Subcutaneous abdominal adipose tissue (tissue), 5 donors: ENCODE measurements around the gene ULBP1.
"Not testable (repeated sequence)": the region's sequence is repeated elsewhere in the genome, so short reads cannot be mapped to it uniquely, and the experiment has no call there.

Experiments
- H3K27ac ChIP-seq: one replicate; pipeline ENCODE4 v1.7.0; 2013; ENCODE audit warnings: low read depth, mild to moderate bottlenecking, inconsistent platforms, low read length, moderate library complexity
- H3K27me3 ChIP-seq, 5 donors: one replicate each; pipeline ENCODE4 v1.7.0; 2013; ENCODE audit warnings: low read length in 5 of 5, inconsistent platforms in 1 of 5; ENCODE audit not compliant: control insufficient read depth in 5 of 5, insufficient read depth in 4 of 5
- H3K36me3 ChIP-seq, 5 donors: one replicate each; pipeline ENCODE4 v1.7.0; 2013; ENCODE audit warnings: low read length in 5 of 5; ENCODE audit not compliant: control insufficient read depth in 5 of 5, insufficient read depth in 5 of 5
- H3K4me1 ChIP-seq, 5 donors: one replicate each; pipeline ENCODE4 v1.7.0; 2013; ENCODE audit warnings: low read length in 5 of 5, mild to moderate bottlenecking in 3 of 5, moderate library complexity in 1 of 5; ENCODE audit not compliant: control insufficient read depth in 5 of 5, insufficient read depth in 5 of 5
- H3K4me3 ChIP-seq, 5 donors: one replicate each; pipeline ENCODE4 v1.7.0; 2013; ENCODE audit warnings: low read length in 5 of 5, low read depth in 1 of 5
- H3K9ac ChIP-seq, 5 donors: one replicate each; pipeline ENCODE4 v1.7.0; 2013; ENCODE audit warnings: low read length in 5 of 5, mild to moderate bottlenecking in 4 of 5, moderate library complexity in 3 of 5
- H3K9me3 ChIP-seq, 5 donors: one replicate each; pipeline ENCODE4 v1.7.0; 2013; ENCODE audit warnings: low read length in 5 of 5; ENCODE audit not compliant: control insufficient read depth in 5 of 5
- donor health status: healthy.
- donor health status: healthy.
- donor health status: healthy.
- donor health status: healthy.
- donor health status: healthy.

The ULBP1 gene

DNA sequence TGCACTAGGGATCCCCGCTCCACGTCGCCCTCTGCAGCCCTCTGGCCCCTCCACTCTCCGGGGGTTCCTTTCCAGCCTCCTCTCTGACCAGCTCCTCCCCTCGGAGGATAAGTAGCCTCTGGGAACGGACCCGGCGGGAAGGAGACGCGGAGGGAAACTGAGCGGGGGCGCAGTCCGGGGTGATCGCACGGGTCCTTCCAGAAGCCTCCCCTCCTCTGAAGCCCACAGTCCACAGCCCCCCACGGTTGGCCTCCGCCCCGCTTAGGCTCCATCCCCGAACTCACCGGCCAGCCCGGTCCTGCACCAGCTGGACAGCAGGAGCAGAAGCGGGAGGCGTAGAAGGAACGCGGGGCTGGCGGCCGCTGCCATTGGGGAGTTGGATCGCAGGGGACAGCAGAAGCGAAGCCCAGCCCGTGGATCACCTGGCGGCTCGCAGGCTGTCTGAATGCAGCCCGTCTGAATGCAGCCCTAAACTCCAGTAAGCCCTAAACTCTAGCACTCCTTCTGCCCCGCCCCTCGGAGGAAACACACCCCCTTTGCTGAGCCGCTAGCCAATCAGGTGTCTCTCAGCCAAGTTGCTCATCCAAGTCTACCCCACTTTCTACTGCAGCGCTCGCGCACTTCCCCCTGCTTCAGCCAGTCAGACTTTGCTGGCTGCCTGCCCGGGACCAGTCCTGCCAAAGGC, 41.0 kb upstream of the ULBP1 start, which contains the start of gene RAET1G:
TSS of gene RAET1G (minus strand) at position 480 of the 685 bp plus-strand sequence. CDS start at position 369, 111 bp downstream.
- Histone ChIP-seq H3K27me3 (peaks cover 0 to 5% (median 0%) of the 10 kb centered on the region in 5 donors), H3K4me1 (peaks cover 4 to 35% (median 29%) of the 10 kb centered on the region in 5 donors), H3K9me3 (no peaks in the 10 kb centered on the region), H3K27ac (no peak within 1 kb of the TSS), H3K4me3 (peak within 1 kb of the TSS; percentile 45 to 79 (median 69)), H3K9ac (peak within 1 kb of the TSS in 3 of 5 donors; percentile 6 to 68 (median 14)), H3K36me3 (no peaks in the 10 kb centered on the region)

DNA sequence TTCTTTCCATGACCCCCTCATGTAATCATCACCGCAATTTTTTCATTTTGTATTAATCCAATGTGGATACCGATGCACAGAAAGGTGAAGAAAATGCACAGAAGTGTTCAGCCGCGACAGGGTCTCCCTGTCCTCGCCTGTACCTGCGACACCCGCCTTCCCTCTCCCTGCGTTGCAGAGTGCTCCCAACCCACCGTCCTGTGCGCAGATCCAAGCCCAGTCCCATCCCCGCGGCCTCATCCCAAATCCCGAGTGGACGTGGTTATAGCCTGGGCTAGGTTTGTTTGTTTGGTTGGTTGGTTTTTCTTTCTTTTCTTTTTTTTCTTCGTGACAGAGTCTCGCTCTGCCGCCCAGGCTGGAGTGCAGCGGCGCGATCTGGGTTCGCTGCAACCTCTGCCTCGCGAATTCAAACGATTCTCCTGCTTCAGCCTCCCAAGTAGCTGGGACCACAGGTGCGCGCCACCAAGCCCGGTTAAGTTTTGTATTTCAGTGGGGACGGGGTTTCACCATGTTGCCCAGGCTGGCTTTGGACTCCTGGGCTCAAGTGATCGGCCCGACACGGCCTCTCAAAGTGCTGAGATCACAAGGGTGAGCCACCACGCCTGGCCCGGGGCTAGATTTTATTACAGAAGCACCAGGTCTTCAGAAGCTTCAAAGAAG, 40.3 kb upstream of the ULBP1 start:
- Histone ChIP-seq H3K4me1 (peaks cover 4 to 35% (median 29%) of the 10 kb centered on the region in 5 donors), H3K27me3 (peaks cover 0 to 5% (median 0%) of the 10 kb centered on the region in 5 donors), H3K9ac (peak overlapping the region in 2 of 5 donors; percentile 6 to 68), H3K9me3 (no peaks in the 10 kb centered on the region), H3K36me3 (no peaks in the 10 kb centered on the region), H3K27ac (no peak overlapping the region), H3K4me3 (peak overlapping the region; percentile 45 to 79 (median 69))

DNA sequence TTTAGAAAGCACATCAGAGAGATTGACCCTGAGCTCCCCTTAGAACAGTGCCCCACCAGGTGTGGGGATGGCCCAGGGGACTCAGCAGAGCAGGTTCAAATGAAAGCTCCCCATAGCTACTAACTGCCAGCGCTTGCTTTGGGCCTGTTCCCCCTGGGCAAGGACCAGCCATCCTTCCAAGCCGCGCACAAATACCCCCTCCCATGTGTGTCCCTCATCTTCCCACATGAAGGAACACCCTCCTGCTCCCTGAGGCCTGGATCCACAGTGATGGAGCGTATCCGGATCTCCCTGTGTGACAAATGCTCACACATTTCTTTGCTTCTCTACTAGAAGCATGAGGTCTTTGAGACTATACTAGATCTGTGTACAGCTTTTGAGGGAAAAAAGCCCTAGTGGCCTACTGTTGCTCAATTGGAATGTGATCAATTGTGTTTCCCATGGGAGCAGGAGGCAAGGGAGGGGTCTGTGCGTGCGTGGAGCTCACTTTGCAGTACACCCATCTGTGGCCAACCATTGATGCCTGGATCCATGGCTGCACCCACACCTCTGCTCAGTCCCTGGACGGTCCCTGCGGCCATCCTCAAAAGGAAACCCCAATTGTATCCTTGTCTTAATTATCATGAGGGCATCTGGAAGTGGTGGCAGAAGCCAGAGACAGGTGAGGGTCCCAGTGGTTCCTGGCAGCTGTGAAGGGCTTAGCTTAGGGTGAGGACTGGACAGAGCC, 39.4 kb upstream of the ULBP1 start:
- Histone ChIP-seq H3K4me1 (peaks cover 4 to 35% (median 29%) of the 10 kb centered on the region in 5 donors), H3K9me3 (no peaks in the 10 kb centered on the region), H3K27me3 (peaks cover 1 to 11% (median 3%) of the 10 kb centered on the region in 5 donors), H3K9ac (no peak overlapping the region), H3K4me3 (no peak overlapping the region), H3K36me3 (no peaks in the 10 kb centered on the region), H3K27ac (no peak overlapping the region)

DNA sequence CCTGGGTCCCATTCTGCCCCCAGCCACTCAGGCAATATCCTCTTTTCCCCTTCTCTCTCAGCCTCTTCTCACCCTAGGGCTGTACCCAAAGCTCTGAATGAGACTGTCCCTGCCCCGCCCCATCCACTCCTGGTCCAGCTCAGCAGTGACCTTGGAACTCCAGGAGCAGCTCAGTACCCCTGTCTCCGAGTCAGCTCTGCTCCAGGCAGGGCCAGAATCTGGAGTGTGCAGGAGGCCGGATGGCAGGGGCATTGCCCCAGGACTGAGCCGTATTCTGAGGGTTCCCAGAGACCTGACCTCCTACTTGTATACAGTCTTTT, 38.9 kb upstream of the ULBP1 start:
- H3K27me3 ChIP-seq: peaks cover 3 to 16% (median 7%) of the 10 kb centered on the region in 5 donors
- no peak overlapping the region for H3K27ac ChIP-seq
- H3K9ac ChIP-seq: no peak overlapping the region
- peak overlapping the region in 3 of 5 donors; percentile 64 to 71 (median 70) for H3K4me3 ChIP-seq
- H3K36me3 ChIP-seq: no peaks in the 10 kb centered on the region
- peaks cover 4 to 35% (median 29%) of the 10 kb centered on the region in 5 donors for H3K4me1 ChIP-seq
- H3K9me3 ChIP-seq: no peaks in the 10 kb centered on the region

DNA sequence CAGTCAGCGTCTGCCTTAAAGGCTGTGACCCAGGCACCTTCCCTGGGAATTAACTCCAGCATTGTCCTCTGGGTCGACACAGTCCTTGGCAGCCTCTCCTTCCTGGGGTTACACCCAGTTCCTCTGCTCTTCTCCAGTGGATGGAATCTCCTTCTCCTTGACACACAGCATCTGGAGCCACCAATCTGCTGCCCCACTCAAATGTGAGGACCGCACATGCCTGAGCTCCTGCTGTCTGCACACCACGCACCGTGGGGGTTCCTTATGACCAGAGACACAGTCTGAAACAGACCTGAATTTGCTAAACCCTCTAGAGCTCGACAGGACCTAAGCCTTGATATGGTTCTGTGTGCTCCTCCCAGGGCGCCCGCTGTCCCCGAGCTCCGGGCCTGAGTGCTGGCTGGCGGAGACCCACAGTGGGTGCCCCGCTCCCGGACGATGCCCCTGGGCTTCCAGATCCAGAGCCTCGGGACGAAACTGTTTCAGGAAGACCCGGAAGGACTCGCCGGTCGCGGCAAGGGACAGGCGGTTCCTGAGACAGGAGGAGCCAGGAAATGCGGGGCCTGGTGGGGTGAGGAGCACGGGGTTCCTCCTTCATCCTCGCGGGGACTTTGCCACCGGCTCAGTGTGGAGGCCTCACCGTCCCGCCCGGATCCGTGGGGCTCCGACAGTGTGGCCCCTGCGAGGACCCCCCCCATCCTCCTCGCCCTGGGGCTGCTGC, 38.3 kb upstream of the ULBP1 start:
- peaks cover 4 to 35% (median 29%) of the 10 kb centered on the region in 5 donors for H3K4me1 ChIP-seq
- peak overlapping the region; percentile 64 to 71 (median 68) for H3K4me3 ChIP-seq
- no peak overlapping the region for H3K27ac ChIP-seq
- H3K9ac ChIP-seq: peak overlapping the region in 4 of 5 donors; percentile 56 to 77 (median 64)
- no peaks in the 10 kb centered on the region for H3K36me3 ChIP-seq
- H3K9me3 ChIP-seq: no peaks in the 10 kb centered on the region
- H3K27me3 ChIP-seq: peaks cover 3 to 16% (median 7%) of the 10 kb centered on the region in 5 donors

DNA sequence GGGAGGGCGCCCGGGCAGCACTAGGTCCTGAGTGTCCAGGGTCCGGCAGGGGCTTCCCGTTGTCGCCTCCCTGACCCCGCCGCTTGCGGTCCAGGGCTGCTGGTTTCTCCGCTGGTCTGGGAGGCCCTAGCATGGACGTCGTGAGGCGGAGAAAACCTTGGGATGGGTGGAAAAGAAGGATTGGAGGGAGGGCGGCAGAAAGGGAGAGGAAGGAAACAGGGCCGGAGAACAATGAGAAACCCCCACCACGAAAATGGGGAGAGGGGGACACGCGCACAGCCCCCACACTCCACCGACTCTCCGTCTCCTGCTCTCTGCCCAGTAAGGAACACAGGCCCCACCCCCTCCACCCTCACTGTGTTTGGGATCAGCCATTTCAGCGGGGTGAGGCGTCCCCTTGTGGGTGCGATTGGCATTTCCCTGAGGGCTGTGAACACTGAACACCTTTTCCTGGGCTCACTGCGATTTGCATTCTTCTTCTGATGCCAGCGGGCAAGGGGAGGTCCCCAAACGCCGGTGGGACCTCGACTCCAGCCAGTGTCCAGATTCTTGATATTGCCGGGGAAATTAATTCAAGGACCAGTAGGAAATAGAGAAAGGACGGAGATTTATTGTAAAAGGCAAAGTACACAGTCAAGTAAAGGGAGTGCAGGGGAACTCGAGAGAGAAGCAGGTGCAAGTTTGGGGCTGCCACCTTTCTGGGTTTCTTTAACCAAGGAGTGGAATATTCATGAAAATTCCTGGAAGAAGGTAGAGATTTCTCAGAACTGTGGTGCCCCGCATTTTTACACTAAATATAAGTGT, 37.6 kb upstream of the ULBP1 start:
- no peaks in the 10 kb centered on the region for H3K36me3 ChIP-seq
- H3K27ac ChIP-seq: no peak overlapping the region
- no peaks in the 10 kb centered on the region for H3K9me3 ChIP-seq
- peaks cover 4 to 35% (median 29%) of the 10 kb centered on the region in 5 donors for H3K4me1 ChIP-seq
- peak overlapping the region in 4 of 5 donors; percentile 56 to 77 (median 64) for H3K9ac ChIP-seq
- peak overlapping the region; percentile 67 to 85 (median 70) for H3K4me3 ChIP-seq
- H3K27me3 ChIP-seq: peaks cover 4 to 20% (median 7%) of the 10 kb centered on the region in 5 donors

DNA sequence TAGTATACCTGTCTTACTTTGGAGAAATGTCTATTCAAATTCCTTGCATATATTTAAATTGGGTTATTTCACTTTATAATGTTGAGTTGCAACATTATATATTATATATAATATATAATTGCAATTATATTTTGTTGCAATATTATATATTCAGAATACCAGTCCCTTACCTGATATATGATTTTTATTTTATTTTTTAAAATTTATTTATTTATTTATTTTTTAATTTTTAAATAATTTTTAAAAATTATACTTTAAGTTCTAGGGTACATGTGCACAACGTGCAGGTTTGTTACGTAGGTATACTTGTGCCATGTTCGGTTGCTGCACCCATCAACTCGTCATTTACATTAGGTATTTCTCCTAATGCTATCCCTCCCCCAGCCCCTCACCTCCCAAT, 36.7 kb upstream of the ULBP1 start:
- peaks cover 4 to 35% (median 29%) of the 10 kb centered on the region in 5 donors for H3K4me1 ChIP-seq
- H3K27me3 ChIP-seq: peaks cover 6 to 20% (median 10%) of the 10 kb centered on the region in 5 donors
- H3K9ac ChIP-seq, H3K27ac ChIP-seq, H3K36me3 ChIP-seq, H3K9me3 ChIP-seq, H3K4me3 ChIP-seq: not testable (repeated sequence)

DNA sequence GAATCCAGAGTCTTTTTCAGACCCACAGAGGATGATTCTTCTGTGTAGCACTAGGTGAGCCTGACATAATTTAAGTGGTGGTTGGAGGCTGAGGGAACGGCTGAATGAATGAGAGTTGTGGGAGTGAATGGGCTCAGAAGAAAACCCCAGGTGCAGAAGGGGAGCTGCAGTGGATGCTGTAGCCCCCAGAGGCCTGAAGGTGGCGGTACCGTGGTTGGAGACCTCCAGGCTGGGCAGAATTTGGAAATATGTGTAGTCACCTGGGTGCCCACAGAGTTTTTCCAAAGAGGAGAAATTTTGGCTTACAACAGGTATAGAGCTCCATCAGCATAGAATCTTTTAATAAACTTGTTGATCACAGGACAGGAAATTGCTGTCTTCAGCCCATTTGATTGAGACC, 34.3 kb upstream of the ULBP1 start:
- Histone ChIP-seq H3K9ac (no peak overlapping the region), H3K4me1 (peaks cover 4 to 19% (median 15%) of the 10 kb centered on the region in 5 donors), H3K4me3 (no peak overlapping the region), H3K27me3 (peaks cover 11 to 20% (median 12%) of the 10 kb centered on the region in 5 donors), H3K9me3 (no peaks in the 10 kb centered on the region), H3K27ac (no peak overlapping the region), H3K36me3 (no peaks in the 10 kb centered on the region)

DNA sequence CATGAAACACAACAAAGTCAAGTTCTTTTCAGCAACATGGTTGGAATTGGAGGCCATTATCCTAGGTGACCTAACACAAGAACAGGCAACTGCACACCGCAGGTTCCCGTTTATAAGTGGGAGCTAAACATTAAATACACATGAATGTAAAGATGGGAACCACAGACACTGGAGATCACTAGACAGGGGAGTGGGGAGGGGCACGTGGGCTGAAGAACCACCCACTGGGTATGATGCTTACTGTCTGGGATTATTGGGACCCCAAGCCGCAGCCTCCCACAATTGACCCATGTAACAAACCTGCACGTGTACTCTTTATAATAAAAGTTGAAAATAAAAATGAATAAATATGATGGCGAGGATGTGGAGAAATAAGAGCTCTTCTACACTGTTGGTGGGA, 32.2 kb upstream of the ULBP1 start:
- peaks cover 27 to 40% (median 31%) of the 10 kb centered on the region in 5 donors for H3K27me3 ChIP-seq
- H3K4me1 ChIP-seq: peaks cover 0 to under 1% (median 0%) of the 10 kb centered on the region in 5 donors
- no peak overlapping the region for H3K4me3 ChIP-seq
- H3K36me3 ChIP-seq: no peaks in the 10 kb centered on the region
- no peaks in the 10 kb centered on the region for H3K9me3 ChIP-seq
- H3K27ac ChIP-seq: no peak overlapping the region
- no peak overlapping the region for H3K9ac ChIP-seq
